Neural crest cell (in vitro differentiated cells): ENCODE data around the gene ODF4. TPM values are rescaled to one million over a fixed set of nuclear protein-coding genes. Genes with fewer than 3 reads are reported as not detected.
"Not testable (repeated sequence)": the region's sequence is repeated elsewhere in the genome, so short reads cannot be mapped to it uniquely, and the experiment has no call there.

Source experiments
- DNase-seq: peaks from one replicate; pipeline ENCODE4 v3.0.0; 2021; ENCODE audit warnings: low read depth, mixed read lengths, low spot score
- H3K27ac Mint-ChIP-seq: one replicate; pipeline ENCODE4 v1.8.0; 2021; ENCODE audit warnings: mild to moderate bottlenecking, mixed read lengths; ENCODE audit not compliant: unreplicated experiment
- H3K27me3 Mint-ChIP-seq: 2 replicates; pipeline ENCODE4 v1.8.0; 2021; ENCODE audit warnings: low read depth, mild to moderate bottlenecking, mixed read lengths
- H3K36me3 Mint-ChIP-seq: 2 replicates; pipeline ENCODE4 v1.8.0; 2021; ENCODE audit warnings: low read depth, mild to moderate bottlenecking, mixed read lengths
- H3K4me1 Mint-ChIP-seq: 2 replicates; pipeline ENCODE4 v1.8.0; 2021; ENCODE audit warnings: mixed read lengths
- H3K4me3 Mint-ChIP-seq: one replicate; pipeline ENCODE4 v1.8.0; 2021; ENCODE audit warnings: mild to moderate bottlenecking, mixed read lengths
- H3K9me3 Mint-ChIP-seq: 2 replicates; pipeline ENCODE4 v1.8.0; 2021; ENCODE audit warnings: mixed read lengths
- CTCF ChIP-seq: fragments of 200-600 bp; sonication (generic); conservative IDR thresholded peaks from 2 replicates; pipeline ENCODE4 v1.5.0; 2021; ENCODE audit warnings: antibody characterized with exemption, mild to moderate bottlenecking
- total RNA-seq: library from RNA; stranded (reverse); gene quantifications from 2 replicates; pipeline ENCODE4 v1.2.1, GENCODE V29; 2021

The ODF4 gene
- total RNA-seq, 1 donor from 2014 or later = not detected

- no peaks in the 10 kb centered on the region for H3K9me3 Mint-ChIP-seq
- peak overlapping the region; percentile 88 for H3K4me3 Mint-ChIP-seq
- no peak overlapping the region for H3K27ac Mint-ChIP-seq
- peaks cover 30% of the 10 kb centered on the region for H3K36me3 Mint-ChIP-seq
- DNase-seq = no peak
- TF ChIP-seq CTCF = no peak
- H3K4me1 Mint-ChIP-seq = peaks cover 47% of the 10 kb centered on the region
- H3K27me3 Mint-ChIP-seq = no peaks in the 10 kb centered on the region
Measured at GRCh38 chr17:8377422-8377821, 37.8 kb downstream of the ODF4 start.

- Mint-ChIP-seq H3K4me3 (peak overlapping the region; percentile 88), H3K36me3 (peaks cover 34% of the 10 kb centered on the region), H3K4me1 (peaks cover 54% of the 10 kb centered on the region)
- not testable (repeated sequence) for DNase-seq, H3K27ac Mint-ChIP-seq, H3K27me3 Mint-ChIP-seq, H3K9me3 Mint-ChIP-seq
Measured at GRCh38 chr17:8378117-8378516, 38.5 kb downstream of the ODF4 start.

GRCh38 chr17:8380049-8380448, 40.4 kb downstream of the ODF4 start:
- H3K27ac Mint-ChIP-seq = no peak overlapping the region
- TF ChIP-seq CTCF = no peak
- H3K27me3 Mint-ChIP-seq = no peaks in the 10 kb centered on the region
- peaks cover 34% of the 10 kb centered on the region for H3K36me3 Mint-ChIP-seq
- peak overlapping the region; percentile 88 for H3K4me3 Mint-ChIP-seq
- peaks cover 62% of the 10 kb centered on the region for H3K4me1 Mint-ChIP-seq
- no peaks in the 10 kb centered on the region for H3K9me3 Mint-ChIP-seq
- DNase-seq = no peak

GRCh38 chr17:8382052-8382879, 42.6 kb downstream of the ODF4 start:
- Mint-ChIP-seq H3K36me3 (peaks cover 26% of the 10 kb centered on the region), H3K27ac (peak overlapping the region; percentile 100), H3K9me3 (no peaks in the 10 kb centered on the region), H3K4me3 (peak overlapping the region; percentile 100), H3K4me1 (peaks cover 52% of the 10 kb centered on the region), H3K27me3 (no peaks in the 10 kb centered on the region)
- TF ChIP-seq CTCF = no peak
- no peak for DNase-seq

GRCh38 chr17:8382880-8383142, 43.2 kb downstream of the ODF4 start:
- H3K36me3 Mint-ChIP-seq = peaks cover 23% of the 10 kb centered on the region
- H3K27ac Mint-ChIP-seq = peak overlapping the region; percentile 100
- no peak for TF ChIP-seq CTCF
- H3K4me1 Mint-ChIP-seq = peaks cover 48% of the 10 kb centered on the region
- no peak for DNase-seq
- no peaks in the 10 kb centered on the region for H3K9me3 Mint-ChIP-seq
- peak overlapping the region; percentile 100 for H3K4me3 Mint-ChIP-seq
- no peaks in the 10 kb centered on the region for H3K27me3 Mint-ChIP-seq

- Mint-ChIP-seq H3K27ac (peak within 1 kb of the TSS; percentile 100), H3K4me3 (peak within 1 kb of the TSS; percentile 100), H3K4me1 (peaks cover 48% of the 10 kb centered on the region), H3K27me3 (no peaks in the 10 kb centered on the region), H3K36me3 (peaks cover 23% of the 10 kb centered on the region), H3K9me3 (no peaks in the 10 kb centered on the region)
- peak; percentile 99 for TF ChIP-seq CTCF
- DNase-seq = peak; percentile 94
Measured at GRCh38 chr17:8383143-8383822, 43.6 kb downstream of the ODF4 start, which contains the start of gene RPL26. RPL26 (minus strand) TSS chr17:8383193; CDS start chr17:8382310, 883 bp downstream.
